ENCODE measurements around the gene KIAA1671.
A peak's percentile ranks its signal among the peaks of the same experiment; 100 is the strongest.

The KIAA1671 gene

DNA sequence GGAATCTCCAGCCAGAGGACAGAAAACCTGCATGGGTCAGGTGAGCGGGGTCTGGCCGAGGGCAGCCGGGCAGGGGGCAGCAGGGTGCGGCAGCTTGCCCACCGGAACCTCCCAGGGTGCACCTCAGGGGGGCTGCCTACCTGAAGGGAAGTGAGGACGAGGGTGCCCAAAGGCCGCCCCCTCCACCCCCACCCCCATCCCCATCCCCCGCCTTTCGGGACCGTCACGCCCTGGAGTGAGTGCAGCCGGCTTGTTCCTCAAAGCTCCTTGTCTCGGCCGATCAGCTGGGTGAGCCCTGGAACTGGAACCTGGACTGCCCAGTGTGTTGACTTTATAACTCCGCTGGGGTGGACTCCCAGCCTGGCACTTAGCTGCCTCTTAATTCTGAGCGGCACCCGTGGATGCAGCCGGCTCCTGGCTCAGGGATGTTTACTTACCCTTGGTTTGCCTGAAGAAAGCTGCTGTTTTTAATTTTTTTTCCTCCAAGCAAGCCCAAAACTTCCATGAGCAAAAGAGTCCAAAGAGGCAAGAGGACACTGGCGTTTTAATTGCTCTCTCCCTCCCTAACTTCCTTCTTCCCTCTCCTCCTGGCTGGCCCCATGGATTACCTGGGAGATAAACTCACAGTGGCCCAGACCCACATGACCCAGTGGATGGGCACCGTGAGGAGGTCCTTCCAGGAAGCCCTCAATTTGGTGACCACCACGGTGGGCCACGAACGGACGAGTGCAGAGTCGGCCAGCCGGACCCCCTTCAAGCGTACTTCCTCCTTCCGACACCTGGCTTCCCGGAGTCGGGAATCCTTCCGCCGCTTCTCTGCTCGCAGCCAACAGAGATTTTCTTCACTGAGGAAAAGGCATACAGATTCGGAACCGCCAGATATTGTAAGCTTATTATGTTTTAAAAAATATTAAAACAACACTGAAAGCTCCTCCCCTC lies 159.3 kb downstream of the KIAA1671 start:
- in situ Hi-C loops (cut with HindIII; ENCODE audit: low pct_ligation_motif_present, low sequenced_read_pairs), result no loop called here
- H3K4me3 ChIP-seq (ENCODE audit: low read depth, low read length), result peak overlapping the region; percentile 58
- H3K36me3 ChIP-seq (replicated peaks), result no peaks in the 10 kb centered on the region
- H3K27ac ChIP-seq, result no peak overlapping the region
- no peaks in the 10 kb centered on the region for H3K27me3 ChIP-seq (replicated peaks)
- TF ChIP-seq, protein P1, sequence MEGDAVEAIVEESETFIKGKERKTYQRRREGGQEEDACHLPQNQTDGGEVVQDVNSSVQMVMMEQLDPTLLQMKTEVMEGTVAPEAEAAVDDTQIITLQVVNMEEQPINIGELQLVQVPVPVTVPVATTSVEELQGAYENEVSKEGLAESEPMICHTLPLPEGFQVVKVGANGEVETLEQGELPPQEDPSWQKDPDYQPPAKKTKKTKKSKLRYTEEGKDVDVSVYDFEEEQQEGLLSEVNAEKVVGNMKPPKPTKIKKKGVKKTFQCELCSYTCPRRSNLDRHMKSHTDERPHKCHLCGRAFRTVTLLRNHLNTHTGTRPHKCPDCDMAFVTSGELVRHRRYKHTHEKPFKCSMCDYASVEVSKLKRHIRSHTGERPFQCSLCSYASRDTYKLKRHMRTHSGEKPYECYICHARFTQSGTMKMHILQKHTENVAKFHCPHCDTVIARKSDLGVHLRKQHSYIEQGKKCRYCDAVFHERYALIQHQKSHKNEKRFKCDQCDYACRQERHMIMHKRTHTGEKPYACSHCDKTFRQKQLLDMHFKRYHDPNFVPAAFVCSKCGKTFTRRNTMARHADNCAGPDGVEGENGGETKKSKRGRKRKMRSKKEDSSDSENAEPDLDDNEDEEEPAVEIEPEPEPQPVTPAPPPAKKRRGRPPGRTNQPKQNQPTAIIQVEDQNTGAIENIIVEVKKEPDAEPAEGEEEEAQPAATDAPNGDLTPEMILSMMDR (IDR thresholded peaks at IDR 0.05; ENCODE audit: low read depth, low read length, missing control alignments), result no peak
- DNase-seq, result no peak

DNA sequence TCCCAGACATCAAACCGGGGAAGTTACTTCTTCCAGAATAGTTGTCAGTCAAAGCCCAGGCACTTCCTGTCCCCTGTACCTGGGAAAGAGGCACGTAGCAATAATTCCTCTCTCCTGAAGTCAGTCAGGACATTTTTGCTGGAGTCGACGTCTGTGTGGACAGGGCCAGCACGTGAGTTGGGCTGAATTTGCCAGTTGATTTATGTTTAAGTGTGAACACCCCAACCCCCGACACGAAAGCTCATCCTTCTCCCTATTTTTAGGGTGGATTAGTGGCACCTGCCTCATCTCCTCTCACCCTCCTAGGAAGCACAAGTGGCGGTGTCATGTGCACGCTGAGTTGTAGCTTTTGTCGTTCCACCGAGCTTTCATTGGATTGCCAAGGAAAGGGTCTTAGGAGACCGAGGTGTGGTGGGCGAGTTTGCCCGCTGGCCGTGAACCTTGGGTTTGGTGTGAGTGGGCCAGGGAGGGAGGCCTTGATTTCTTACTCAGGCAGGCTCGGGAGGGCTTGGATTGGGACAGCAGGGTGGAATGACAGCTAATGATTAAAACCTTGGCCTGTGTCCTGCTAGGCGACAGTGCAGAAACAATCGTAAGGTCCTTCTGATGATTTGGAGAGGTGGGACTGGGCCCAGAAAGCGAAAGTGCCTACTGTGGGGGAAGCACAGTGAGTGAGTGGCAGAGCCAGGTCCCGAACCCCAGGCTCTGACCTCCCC lies 160.2 kb downstream of the KIAA1671 start:
- no peaks in the 10 kb centered on the region for H3K36me3 ChIP-seq (replicated peaks)
- H3K27me3 ChIP-seq (replicated peaks), result no peaks in the 10 kb centered on the region
- no peak for DNase-seq
- no peak overlapping the region for H3K27ac ChIP-seq
- TF ChIP-seq, protein P1 (IDR thresholded peaks at IDR 0.05; ENCODE audit: low read depth, low read length, missing control alignments), result no peak
- in situ Hi-C loops (cut with HindIII; ENCODE audit: low pct_ligation_motif_present, low sequenced_read_pairs), result no loop called here
- no peak overlapping the region for H3K4me3 ChIP-seq (ENCODE audit: low read depth, low read length)

DNA sequence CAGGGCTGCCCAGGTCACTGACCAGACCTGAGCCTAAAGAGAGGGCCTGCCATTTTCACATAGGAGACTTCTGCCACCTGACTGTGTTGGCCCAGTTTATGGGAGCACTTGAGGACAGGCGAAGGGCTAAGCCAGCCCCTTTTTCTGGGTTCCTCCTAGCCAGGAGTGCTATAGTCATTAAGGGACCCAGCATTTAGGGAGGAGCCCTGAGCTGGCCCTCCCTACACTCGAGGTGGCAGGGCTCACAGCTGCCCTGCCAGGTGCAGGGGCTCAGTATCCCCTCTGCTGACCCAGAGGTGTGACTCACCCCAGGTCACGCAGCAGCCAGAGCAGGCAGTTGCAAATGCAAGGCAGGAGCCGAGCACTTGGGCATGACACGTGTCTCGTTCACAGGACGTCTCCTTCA lies 160.8 kb downstream of the KIAA1671 start:
- Histone ChIP-seq H3K36me3 (replicated peaks) (no peaks in the 10 kb centered on the region), H3K4me3 (ENCODE audit: low read depth, low read length) (no peak overlapping the region), H3K27ac (no peak overlapping the region), H3K27me3 (replicated peaks) (no peaks in the 10 kb centered on the region)
- no peak for DNase-seq
- TF ChIP-seq, protein P1 (IDR thresholded peaks at IDR 0.05; ENCODE audit: low read depth, low read length, missing control alignments), result no peak
- in situ Hi-C loops (cut with HindIII; ENCODE audit: low pct_ligation_motif_present, low sequenced_read_pairs), result no loop called here

DNA sequence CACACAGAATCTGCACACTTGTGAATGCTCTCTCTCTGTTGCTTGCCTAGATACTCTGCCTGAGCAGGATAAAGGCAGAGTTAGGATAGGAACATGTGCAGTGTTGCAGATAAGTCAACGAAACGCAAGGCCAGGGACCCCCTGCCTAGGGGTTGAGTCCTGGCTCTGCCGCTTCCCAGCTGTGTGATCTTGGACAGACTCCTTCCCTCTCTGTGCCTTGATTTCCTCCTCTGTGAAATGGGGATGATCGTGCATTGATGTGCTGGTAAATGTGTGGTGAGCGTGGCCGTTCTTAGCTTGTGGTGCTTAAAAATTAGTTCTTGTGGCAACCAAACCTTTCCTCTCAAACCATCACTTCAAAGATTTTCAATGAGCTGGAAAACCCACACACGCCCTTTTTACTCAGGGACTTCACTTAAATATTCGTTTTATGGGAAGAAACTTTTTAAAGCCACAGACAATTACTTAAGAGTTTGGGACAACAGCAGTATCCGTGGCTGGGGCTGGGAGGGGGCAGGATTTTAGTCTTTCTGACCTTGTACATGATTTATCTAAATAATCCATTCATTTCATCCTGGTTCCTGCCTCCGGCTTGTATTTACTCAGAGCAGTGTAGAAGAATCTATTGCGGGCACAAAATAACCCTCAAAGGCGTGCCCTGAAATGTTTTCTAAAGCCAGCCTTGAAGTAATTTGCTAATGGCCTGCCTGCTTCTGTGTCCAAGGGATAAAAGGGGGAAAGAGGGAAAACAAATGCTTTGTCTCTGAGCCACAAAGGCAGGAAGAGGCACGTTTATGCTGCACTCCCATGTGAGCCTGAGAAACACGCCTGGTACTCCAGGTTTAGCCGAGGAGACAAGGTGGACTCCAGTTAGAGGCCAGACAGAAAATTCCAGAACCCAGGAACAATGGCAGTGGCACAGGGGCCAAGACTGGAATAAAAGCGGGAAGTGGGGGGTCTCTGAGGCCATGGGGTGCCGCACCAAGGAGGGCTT lies 162.2 kb downstream of the KIAA1671 start:
- TF ChIP-seq, protein P1 (IDR thresholded peaks at IDR 0.05; ENCODE audit: low read depth, low read length, missing control alignments), result no peak
- Histone ChIP-seq H3K4me3 (ENCODE audit: low read depth, low read length) (no peak overlapping the region), H3K27ac (no peak overlapping the region), H3K27me3 (replicated peaks) (no peaks in the 10 kb centered on the region), H3K36me3 (replicated peaks) (no peaks in the 10 kb centered on the region)
- in situ Hi-C loops (cut with HindIII; ENCODE audit: low pct_ligation_motif_present, low sequenced_read_pairs), result no loop called here
- no peak for DNase-seq

DNA sequence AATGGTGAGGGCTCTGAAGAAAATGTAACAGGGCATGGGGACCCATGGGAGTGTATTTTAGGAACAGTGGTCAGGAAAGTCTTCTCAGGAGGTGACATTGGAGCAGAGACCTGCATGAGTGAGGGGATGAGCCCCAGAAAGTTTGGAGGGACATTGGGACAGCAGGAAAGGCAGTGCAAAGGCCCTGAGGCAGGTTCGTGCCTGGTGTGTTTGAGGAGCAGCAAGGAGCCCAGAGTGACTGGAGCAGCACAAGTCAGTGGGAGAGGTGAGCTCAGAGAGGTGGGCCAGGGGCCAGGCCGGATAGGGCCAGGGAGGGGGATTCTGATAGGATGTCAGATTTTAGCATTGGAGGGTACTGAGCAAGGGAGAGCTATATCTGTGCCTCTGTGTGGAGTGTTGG lies 167.1 kb downstream of the KIAA1671 start:
- Histone ChIP-seq H3K27me3 (replicated peaks) (no peaks in the 10 kb centered on the region), H3K27ac (no peak overlapping the region), H3K36me3 (replicated peaks) (no peaks in the 10 kb centered on the region), H3K4me3 (ENCODE audit: low read depth, low read length) (no peak overlapping the region)
- DNase-seq, result no peak
- in situ Hi-C loops (cut with HindIII; ENCODE audit: low pct_ligation_motif_present, low sequenced_read_pairs), result no loop called here
- TF ChIP-seq, protein P1 (IDR thresholded peaks at IDR 0.05; ENCODE audit: low read depth, low read length, missing control alignments), result no peak

All from brain microvascular endothelial cell (primary cell).